HEK293T (cell line): ENCODE results near the gene KLHL29.

Experiments used
- BHLHE40 ChIP-seq: fragments of 450-650 bp; IDR thresholded peaks from 2 replicates; pipeline ENCODE4 v1.6.1; 2016; ENCODE audit warnings: mild to moderate bottlenecking, moderate library complexity, borderline replicate concordance
- FOXA1 ChIP-seq: fragments of 450-650 bp; IDR thresholded peaks from 2 replicates; pipeline ENCODE4 v1.6.1; 2016; ENCODE audit warnings: mild to moderate bottlenecking
- FOXM1 ChIP-seq: fragments of 450-650 bp; IDR thresholded peaks from 2 replicates; pipeline ENCODE4 v1.6.1; 2017; ENCODE audit warnings: mild to moderate bottlenecking, borderline replicate concordance
- HDGF ChIP-seq: fragments of 450-650 bp; IDR thresholded peaks from 2 replicates; pipeline ENCODE4 v1.6.1; 2017; ENCODE audit warnings: antibody characterized with exemption, borderline replicate concordance
- SUZ12 ChIP-seq: fragments of 450-650 bp; IDR thresholded peaks from 2 replicates; pipeline ENCODE4 v1.6.1; 2016; ENCODE audit warnings: mild to moderate bottlenecking

DNA sequence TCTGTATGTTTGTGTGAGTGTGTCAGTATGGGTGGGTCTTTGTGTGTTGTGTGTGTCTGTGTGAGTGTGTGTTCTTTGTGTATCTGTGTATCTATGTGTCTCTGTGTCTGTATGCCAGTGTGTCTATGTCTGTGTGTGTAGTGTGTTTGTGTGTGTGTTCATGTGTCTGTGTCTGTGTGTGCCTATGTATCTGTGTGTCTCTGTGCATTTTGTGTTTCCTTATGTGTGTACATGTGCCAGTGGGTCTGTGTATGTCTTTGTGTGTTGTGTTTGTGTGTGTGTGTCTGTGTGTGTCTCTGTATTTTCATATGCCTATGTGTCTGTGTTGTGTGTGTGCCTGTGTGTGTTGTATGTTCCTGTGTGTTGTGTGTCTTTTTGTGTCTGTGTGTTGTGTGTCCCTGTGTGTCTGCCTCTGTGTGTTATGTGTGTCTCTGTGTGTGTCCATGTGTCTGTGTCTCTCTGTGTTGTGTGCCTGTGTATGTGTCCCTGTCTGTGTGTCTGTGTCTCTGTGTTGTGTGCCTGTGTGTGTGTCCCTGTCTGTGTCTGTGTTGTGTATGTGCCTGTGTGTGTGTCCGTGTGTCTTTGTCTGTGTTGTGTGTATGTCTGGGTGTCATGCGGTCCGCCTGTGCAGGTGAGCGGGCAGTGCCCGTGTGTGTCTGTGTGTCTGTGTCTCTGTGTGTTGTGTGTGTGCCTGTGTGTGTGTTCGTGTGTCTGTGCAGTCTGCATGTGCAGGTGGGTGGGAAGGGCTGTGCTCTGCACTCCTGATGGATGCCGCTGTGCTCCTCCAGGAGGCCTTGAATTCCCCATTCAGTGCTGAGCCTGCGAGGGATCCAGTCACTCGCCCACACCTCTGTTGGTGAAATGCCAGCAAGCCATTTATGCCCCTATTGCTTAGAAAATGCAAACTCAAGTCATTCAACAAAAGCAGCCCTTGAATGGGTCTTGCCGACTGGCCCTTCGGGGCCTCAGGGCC is 37.4 kb downstream of the KLHL29 start:
- TF ChIP-seq HDGF: no peak
- no peak for TF ChIP-seq FOXM1
- no peak for TF ChIP-seq BHLHE40
- no peak for TF ChIP-seq SUZ12
- no peak for TF ChIP-seq FOXA1
